SK-N-SH (cell line): ENCODE data around the gene FBXO36.

ENCODE experiments used
- CTCF ChIP-seq: fragments of 200-600 bp; sonication (generic); IDR thresholded peaks from 2 replicates; pipeline ENCODE4 v1.6.1; 2017; ENCODE audit warnings: antibody characterized with exemption, mild to moderate bottlenecking, moderate library complexity
- RAD21 ChIP-seq: IDR thresholded peaks from 2 replicates; pipeline ENCODE4 v1.6.1; 2012; ENCODE audit warnings: mild to moderate bottlenecking, low read length
- REST ChIP-seq: IDR thresholded peaks from 2 replicates; pipeline ENCODE4 v1.6.1; 2012; ENCODE audit warnings: mild to moderate bottlenecking, low read depth, low read length, moderate library complexity

GRCh38 chr2:229952256-229952835, 30.0 kb downstream of the FBXO36 start:
- TF ChIP-seq REST (no peak), CTCF (no peak), RAD21 (no peak)
